Activated CD8-positive, alpha-beta memory T cell treated with anti-CD3 and anti-CD28 coated beads, Interleukin-2, amount 50 U/mL, for 24 hours (primary cell): ENCODE results near the gene ANAPC5.
A peak's percentile ranks its signal among the peaks of the same experiment; 100 is the strongest.
"Not testable (repeated sequence)": the region's sequence is repeated elsewhere in the genome, so short reads cannot be mapped to it uniquely, and the experiment has no call there.

Experiments used
- DNase-seq: peaks from one replicate; pipeline ENCODE4 v3.0.0-alpha.2; 2020; ENCODE audit errors: extremely low read depth

The ANAPC5 gene

GRCh38 chr12:121318121-121318520 is 34.1 kb downstream of the ANAPC5 start:
- DNase-seq = no peak

- DNase-seq = no peak
Measured at GRCh38 chr12:121314431-121314830, 37.8 kb downstream of the ANAPC5 start.

GRCh38 chr12:121310231-121310630 is 42.0 kb downstream of the ANAPC5 start:
- not testable (repeated sequence) for DNase-seq

GRCh38 chr12:121307397-121307796 is 44.8 kb downstream of the ANAPC5 start:
- DNase-seq = not testable (repeated sequence)

- no peak for DNase-seq
Measured at GRCh38 chr12:121304306-121304705, 47.9 kb downstream of the ANAPC5 start.

GRCh38 chr12:121301876-121302275 is 50.3 kb downstream of the ANAPC5 start:
- no peak for DNase-seq

- no peak for DNase-seq
Measured at GRCh38 chr12:121300083-121300819, 52.0 kb downstream of the ANAPC5 start.

GRCh38 chr12:121299662-121300061 is 52.5 kb downstream of the ANAPC5 start:
- DNase-seq = no peak

GRCh38 chr12:121298411-121298810 is 53.8 kb downstream of the ANAPC5 start:
- DNase-seq = not testable (repeated sequence)

- DNase-seq = no peak
Measured at GRCh38 chr12:121297435-121297991, 54.7 kb downstream of the ANAPC5 start.

GRCh38 chr12:121296618-121297434 is 55.4 kb downstream of the ANAPC5 start, which contains the start of gene CAMKK2:
CAMKK2 (minus strand) TSS chr12:121296709; CDS start chr12:121274526, 22,183 bp downstream.
- DNase-seq = peak; percentile 39

- DNase-seq = no peak
Measured at GRCh38 chr12:121295746-121296617, 56.2 kb downstream of the ANAPC5 start.

GRCh38 chr12:121295116-121295745 is 57.0 kb downstream of the ANAPC5 start:
- DNase-seq = no peak

- no peak for DNase-seq
Measured at GRCh38 chr12:121294151-121294889, 57.9 kb downstream of the ANAPC5 start.

GRCh38 chr12:121293603-121294002 is 58.6 kb downstream of the ANAPC5 start:
- no peak for DNase-seq

- DNase-seq = no peak
Measured at GRCh38 chr12:121290410-121290809, 61.8 kb downstream of the ANAPC5 start.

- DNase-seq = no peak
Measured at GRCh38 chr12:121289962-121290361, 62.2 kb downstream of the ANAPC5 start.

- no peak for DNase-seq
Measured at GRCh38 chr12:121288986-121289385, 63.2 kb downstream of the ANAPC5 start.

- no peak for DNase-seq
Measured at GRCh38 chr12:121288158-121288845, 63.9 kb downstream of the ANAPC5 start.
